ENCODE results near the gene FIBP.

FIBP gene

GRCh38 chr11:65857853-65858680 is 30.2 kb downstream of the FIBP start, which contains the start of gene CFL1:
CFL1 (minus strand) TSS chr11:65858180; CDS start chr11:65858099, 81 bp downstream.
- peaks cover 26% of the 10 kb centered on the region for H3K36me3 ChIP-seq (ENCODE audit: control insufficient read depth, insufficient read depth, low read length)

GRCh38 chr11:65857500-65857852 is 30.8 kb downstream of the FIBP start:
- no peak for DNase-seq (ENCODE audit: low read depth, low spot score)
- peaks cover 29% of the 10 kb centered on the region for H3K36me3 ChIP-seq (ENCODE audit: control insufficient read depth, insufficient read depth, low read length)

More at GRCh38 chr11:65857853-65858680, 30.2 kb downstream of the FIBP start, which contains the start of gene CFL1:
- no peak within 1 kb of the TSS for H3K27ac ChIP-seq (ENCODE audit: low read length)
- no peaks in the 10 kb centered on the region for H3K9me3 ChIP-seq (ENCODE audit: control insufficient read depth, insufficient read depth, low read length)
- no peaks in the 10 kb centered on the region; the same call in 1 of the 2 replicates for H3K4me1 ChIP-seq (ENCODE audit: control insufficient read depth, insufficient read depth, low read length)
- no CpG with 5 or more reads among the region's 92 CpGs for WGBS (ENCODE audit: insufficient coverage, insufficient read length)
- no peak for DNase-seq (ENCODE audit: low read depth, low spot score)
- H3K27me3 ChIP-seq (ENCODE audit: control insufficient read depth, insufficient read depth, low read length): no peaks in the 10 kb centered on the region
- peak within 1 kb of the TSS; percentile 99 for H3K4me3 ChIP-seq (ENCODE audit: low read length)

GRCh38 chr11:65856689-65857499 is 31.4 kb downstream of the FIBP start:
- Histone ChIP-seq H3K4me3 (ENCODE audit: low read length) (peak overlapping the region; percentile 99), H3K27me3 (ENCODE audit: control insufficient read depth, insufficient read depth, low read length) (no peaks in the 10 kb centered on the region), H3K36me3 (ENCODE audit: control insufficient read depth, insufficient read depth, low read length) (peaks cover 35% of the 10 kb centered on the region), H3K4me1 (ENCODE audit: control insufficient read depth, insufficient read depth, low read length) (no peaks in the 10 kb centered on the region; the same call in 1 of the 2 replicates), H3K27ac (ENCODE audit: low read length) (no peak overlapping the region), H3K9me3 (ENCODE audit: control insufficient read depth, insufficient read depth, low read length) (no peaks in the 10 kb centered on the region)
- no peak for DNase-seq (ENCODE audit: low read depth, low spot score)
- WGBS (ENCODE audit: insufficient coverage, insufficient read length): no CpG with 5 or more reads among the region's 57 CpGs

More at GRCh38 chr11:65857500-65857852, 30.8 kb downstream of the FIBP start:
- WGBS (ENCODE audit: insufficient coverage, insufficient read length): no CpG with 5 or more reads among the region's 49 CpGs
- Histone ChIP-seq H3K27me3 (ENCODE audit: control insufficient read depth, insufficient read depth, low read length) (no peaks in the 10 kb centered on the region), H3K9me3 (ENCODE audit: control insufficient read depth, insufficient read depth, low read length) (no peaks in the 10 kb centered on the region), H3K4me1 (ENCODE audit: control insufficient read depth, insufficient read depth, low read length) (no peaks in the 10 kb centered on the region; the same call in 1 of the 2 replicates), H3K4me3 (ENCODE audit: low read length) (peak overlapping the region; percentile 99), H3K27ac (ENCODE audit: low read length) (no peak overlapping the region)

- H3K27ac ChIP-seq (ENCODE audit: low read length): no peak overlapping the region
- no peak overlapping the region; the same call in 1 of the 2 replicates for H3K4me3 ChIP-seq (ENCODE audit: low read length)
- peaks cover 37% of the 10 kb centered on the region for H3K36me3 ChIP-seq (ENCODE audit: control insufficient read depth, insufficient read depth, low read length)
- no peaks in the 10 kb centered on the region for H3K9me3 ChIP-seq (ENCODE audit: control insufficient read depth, insufficient read depth, low read length)
- no CpG with 5 or more reads among the region's 15 CpGs for WGBS (ENCODE audit: insufficient coverage, insufficient read length)
- no peak for DNase-seq (ENCODE audit: low read depth, low spot score)
- H3K27me3 ChIP-seq (ENCODE audit: control insufficient read depth, insufficient read depth, low read length): no peaks in the 10 kb centered on the region
- H3K4me1 ChIP-seq (ENCODE audit: control insufficient read depth, insufficient read depth, low read length): no peaks in the 10 kb centered on the region; the same call in 1 of the 2 replicates
Measured at GRCh38 chr11:65855927-65856363, 32.3 kb downstream of the FIBP start.

- no peaks in the 10 kb centered on the region; the same call in 1 of the 2 replicates for H3K4me1 ChIP-seq (ENCODE audit: control insufficient read depth, insufficient read depth, low read length)
- DNase-seq (ENCODE audit: low read depth, low spot score): no peak
- no peak overlapping the region for H3K27ac ChIP-seq (ENCODE audit: low read length)
- WGBS (ENCODE audit: insufficient coverage, insufficient read length): no CpG with 5 or more reads among the region's 15 CpGs
- H3K36me3 ChIP-seq (ENCODE audit: control insufficient read depth, insufficient read depth, low read length): peaks cover 37% of the 10 kb centered on the region
- H3K9me3 ChIP-seq (ENCODE audit: control insufficient read depth, insufficient read depth, low read length): no peaks in the 10 kb centered on the region
- H3K27me3 ChIP-seq (ENCODE audit: control insufficient read depth, insufficient read depth, low read length): no peaks in the 10 kb centered on the region
- H3K4me3 ChIP-seq (ENCODE audit: low read length): no peak overlapping the region
Measured at GRCh38 chr11:65854852-65855837, 33.1 kb downstream of the FIBP start.

- no peak for DNase-seq (ENCODE audit: low read depth, low spot score)
- H3K36me3 ChIP-seq (ENCODE audit: control insufficient read depth, insufficient read depth, low read length): peaks cover 37% of the 10 kb centered on the region
Measured at GRCh38 chr11:65854161-65854592, 34.1 kb downstream of the FIBP start.

GRCh38 chr11:65853246-65853979 is 34.9 kb downstream of the FIBP start:
- no peak overlapping the region for H3K27ac ChIP-seq (ENCODE audit: low read length)
- peaks cover 37% of the 10 kb centered on the region for H3K36me3 ChIP-seq (ENCODE audit: control insufficient read depth, insufficient read depth, low read length)
- no peaks in the 10 kb centered on the region for H3K27me3 ChIP-seq (ENCODE audit: control insufficient read depth, insufficient read depth, low read length)
- no peak for DNase-seq (ENCODE audit: low read depth, low spot score)
- H3K4me1 ChIP-seq (ENCODE audit: control insufficient read depth, insufficient read depth, low read length): no peaks in the 10 kb centered on the region; the same call in 1 of the 2 replicates
- WGBS (ENCODE audit: insufficient coverage, insufficient read length): no CpG with 5 or more reads among the region's 6 CpGs
- H3K9me3 ChIP-seq (ENCODE audit: control insufficient read depth, insufficient read depth, low read length): no peaks in the 10 kb centered on the region
- H3K4me3 ChIP-seq (ENCODE audit: low read length): no peak overlapping the region

More at GRCh38 chr11:65854161-65854592, 34.1 kb downstream of the FIBP start:
- no peak overlapping the region for H3K4me3 ChIP-seq (ENCODE audit: low read length)
- H3K9me3 ChIP-seq (ENCODE audit: control insufficient read depth, insufficient read depth, low read length): no peaks in the 10 kb centered on the region
- H3K4me1 ChIP-seq (ENCODE audit: control insufficient read depth, insufficient read depth, low read length): no peaks in the 10 kb centered on the region; the same call in 1 of the 2 replicates
- no peak overlapping the region for H3K27ac ChIP-seq (ENCODE audit: low read length)
- WGBS (ENCODE audit: insufficient coverage, insufficient read length): no CpG with 5 or more reads among the region's 4 CpGs
- no peaks in the 10 kb centered on the region for H3K27me3 ChIP-seq (ENCODE audit: control insufficient read depth, insufficient read depth, low read length)

GRCh38 chr11:65852508-65853245 is 35.6 kb downstream of the FIBP start:
- Histone ChIP-seq H3K9me3 (ENCODE audit: control insufficient read depth, insufficient read depth, low read length) (no peaks in the 10 kb centered on the region), H3K4me1 (ENCODE audit: control insufficient read depth, insufficient read depth, low read length) (no peaks in the 10 kb centered on the region), H3K36me3 (ENCODE audit: control insufficient read depth, insufficient read depth, low read length) (peaks cover 37% of the 10 kb centered on the region), H3K27me3 (ENCODE audit: control insufficient read depth, insufficient read depth, low read length) (no peaks in the 10 kb centered on the region), H3K27ac (ENCODE audit: low read length) (no peak overlapping the region), H3K4me3 (ENCODE audit: low read length) (no peak overlapping the region)
- no peak for DNase-seq (ENCODE audit: low read depth, low spot score)
- no CpG with 5 or more reads among the region's 33 CpGs for WGBS (ENCODE audit: insufficient coverage, insufficient read length)
